KOPT-K1 (cell line): Measurements from ENCODE around the gene AKAP8L.
A peak's percentile ranks its signal among the peaks of the same experiment; 100 is the strongest.
"Not testable (repeated sequence)": the region's sequence is repeated elsewhere in the genome, so short reads cannot be mapped to it uniquely, and the experiment has no call there.

Source experiments
- H3K27ac ChIP-seq: fragments of 200-600 bp; sonication (generic); 2 replicates; pipeline ENCODE4 v1.5.1; 2016; ENCODE audit warnings: antibody characterized with exemption, mild to moderate bottlenecking, low read depth, low read length; ENCODE audit not compliant: poor library complexity, severe bottlenecking
- H3K36me3 ChIP-seq: fragments of 200-600 bp; sonication (generic); 2 replicates; pipeline ENCODE4 v1.5.1; 2017; ENCODE audit warnings: antibody characterized with exemption, mild to moderate bottlenecking, low read length, moderate library complexity; ENCODE audit not compliant: insufficient read depth
- H3K9me3 ChIP-seq: fragments of 200-600 bp; sonication (generic); 2 replicates; pipeline ENCODE4 v1.5.1; 2017; ENCODE audit warnings: antibody characterized with exemption, low read length, mild to moderate bottlenecking; ENCODE audit not compliant: insufficient read depth, poor library complexity, severe bottlenecking

Gene AKAP8L

DNA sequence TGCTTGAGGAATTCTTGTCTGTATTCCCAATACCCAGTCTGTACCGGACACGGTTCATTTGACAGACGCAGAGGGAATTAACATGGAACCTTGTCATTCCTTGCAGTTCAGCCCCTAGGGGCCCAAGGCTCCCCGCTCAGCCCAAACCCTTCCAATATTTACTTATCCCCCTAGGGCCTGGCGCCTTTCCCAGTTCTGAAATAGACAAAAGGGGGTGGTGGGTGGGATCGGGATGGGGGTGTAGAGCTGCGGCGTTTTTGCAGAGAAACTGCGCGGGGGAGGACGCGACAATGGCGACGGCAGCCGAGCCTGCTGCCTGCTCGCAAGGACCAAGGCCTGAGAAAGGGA lies 583 bp downstream of the AKAP8L start:
- peaks cover 48% of the 10 kb centered on the region for H3K36me3 ChIP-seq
- no peaks in the 10 kb centered on the region for H3K9me3 ChIP-seq
- H3K27ac ChIP-seq, result peak overlapping the region; percentile 80

DNA sequence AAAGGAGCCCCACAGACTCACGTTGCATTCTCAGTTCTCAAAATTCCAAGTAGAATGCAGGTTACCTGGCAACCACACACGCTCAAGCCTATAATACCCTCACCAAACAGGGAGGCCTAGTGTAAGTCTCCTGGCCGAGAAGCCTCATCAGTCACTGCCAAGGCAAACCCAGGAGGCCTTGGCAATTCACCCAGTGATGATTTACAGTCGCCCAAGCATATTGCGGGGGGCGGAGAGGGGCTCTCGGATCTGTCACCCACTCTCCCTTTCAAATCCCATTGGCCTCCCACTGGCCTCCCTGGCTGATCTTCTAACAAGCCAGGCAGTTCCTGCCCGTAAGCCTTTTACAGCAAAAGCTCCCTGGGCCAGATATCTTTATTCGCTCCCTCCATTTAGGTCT lies 1.1 kb downstream of the AKAP8L start:
- H3K36me3 ChIP-seq, result peaks cover 48% of the 10 kb centered on the region
- H3K9me3 ChIP-seq, result no peaks in the 10 kb centered on the region
- H3K27ac ChIP-seq, result peak overlapping the region; percentile 80

- peaks cover 67% of the 10 kb centered on the region for H3K36me3 ChIP-seq
- H3K27ac ChIP-seq, result no peak overlapping the region
- H3K9me3 ChIP-seq, result no peaks in the 10 kb centered on the region
These were observed 6.0 kb downstream of the AKAP8L start for GRCh38 chr19:15412832-15413231.

DNA sequence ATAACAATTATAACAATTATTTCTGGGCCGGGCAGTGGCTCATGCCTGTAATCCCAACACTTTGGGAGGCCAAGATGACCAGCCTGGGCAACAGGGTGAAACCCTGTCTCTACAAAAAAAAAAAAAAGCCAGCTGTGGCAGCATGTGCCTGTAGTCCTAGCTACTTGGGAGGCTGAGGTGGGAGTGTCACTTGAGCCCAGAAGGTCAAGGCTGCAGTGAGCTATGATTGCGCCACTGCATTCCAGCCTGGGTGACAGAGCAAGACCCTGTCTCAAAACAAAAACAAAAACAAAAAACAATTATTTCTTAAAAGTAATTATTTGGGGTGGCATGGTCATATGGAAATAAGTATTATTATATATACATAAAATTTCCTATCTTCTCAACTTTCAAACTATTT lies 7.4 kb downstream of the AKAP8L start:
- not testable (repeated sequence) for H3K27ac ChIP-seq, H3K9me3 ChIP-seq
- peaks cover 77% of the 10 kb centered on the region for H3K36me3 ChIP-seq

GRCh38 chr19:15404780-15405211 lies 14.0 kb downstream of the AKAP8L start:
- H3K27ac ChIP-seq, result no peak overlapping the region
- H3K9me3 ChIP-seq, result no peaks in the 10 kb centered on the region
- peaks cover 94% of the 10 kb centered on the region for H3K36me3 ChIP-seq

GRCh38 chr19:15404097-15404779 lies 14.6 kb downstream of the AKAP8L start:
- no peak overlapping the region for H3K27ac ChIP-seq
- peaks cover 94% of the 10 kb centered on the region for H3K36me3 ChIP-seq
- H3K9me3 ChIP-seq, result no peaks in the 10 kb centered on the region

GRCh38 chr19:15403151-15403531 lies 15.6 kb downstream of the AKAP8L start:
- no peak overlapping the region for H3K27ac ChIP-seq
- H3K36me3 ChIP-seq, result peaks cover 95% of the 10 kb centered on the region
- H3K9me3 ChIP-seq, result no peaks in the 10 kb centered on the region

DNA sequence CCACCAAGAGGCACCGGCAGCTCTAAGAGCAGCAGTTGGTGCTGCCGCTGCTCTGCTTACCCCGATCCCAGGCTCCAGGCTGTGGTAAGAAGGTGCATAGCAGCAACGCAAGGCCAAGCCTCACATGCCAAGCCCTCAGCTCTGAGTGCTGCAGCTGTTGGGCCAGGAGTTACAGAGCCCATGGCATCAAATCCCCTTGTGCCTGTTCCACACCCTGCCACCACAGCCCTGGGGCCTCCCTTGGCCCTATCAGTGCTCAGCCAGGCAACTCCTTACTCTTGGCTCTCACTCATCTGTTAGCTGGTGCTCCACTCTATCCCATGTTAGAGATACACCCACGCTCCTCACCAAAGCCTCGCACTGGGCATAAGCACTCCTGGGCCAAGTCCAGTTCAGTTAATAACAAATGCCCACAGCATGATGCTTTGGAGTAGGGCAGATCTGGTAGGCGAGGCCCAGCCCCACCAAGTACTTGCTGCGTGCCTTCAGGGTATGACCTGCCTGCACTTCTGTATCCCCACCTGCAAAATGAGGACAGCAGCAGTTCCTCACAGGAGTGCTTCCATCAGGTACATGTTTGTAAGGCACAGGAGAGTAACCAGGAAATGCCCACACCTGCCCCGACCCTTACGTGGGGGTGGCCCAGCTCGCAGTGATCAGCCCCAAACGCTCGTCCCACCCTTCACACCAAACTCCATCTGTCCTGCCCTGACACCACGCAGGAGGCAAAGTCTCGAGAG lies 16.2 kb downstream of the AKAP8L start:
- no peak overlapping the region for H3K27ac ChIP-seq
- H3K9me3 ChIP-seq, result no peaks in the 10 kb centered on the region
- peaks cover 95% of the 10 kb centered on the region for H3K36me3 ChIP-seq

DNA sequence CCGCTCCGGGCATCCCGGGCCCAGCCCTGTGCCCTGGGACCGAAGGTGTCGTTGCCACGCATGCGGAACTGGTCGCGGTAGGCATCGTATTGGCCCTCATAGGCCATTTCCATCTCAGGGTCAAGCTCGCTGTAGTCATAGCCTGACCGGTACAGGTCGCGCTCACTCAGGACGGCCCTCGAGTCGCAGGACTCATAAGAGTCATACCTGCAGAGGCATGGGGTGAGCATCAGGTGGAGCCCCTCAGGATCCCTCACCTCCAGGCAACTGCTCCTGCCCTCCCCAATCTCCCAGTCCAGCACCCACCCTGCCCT lies 17.4 kb downstream of the AKAP8L start:
- Histone ChIP-seq H3K9me3 (no peaks in the 10 kb centered on the region), H3K36me3 (peaks cover 95% of the 10 kb centered on the region), H3K27ac (no peak overlapping the region)

- Histone ChIP-seq H3K36me3 (peaks cover 97% of the 10 kb centered on the region), H3K9me3 (no peaks in the 10 kb centered on the region), H3K27ac (no peak overlapping the region)
These were observed 18.0 kb downstream of the AKAP8L start for GRCh38 chr19:15400521-15401396.

GRCh38 chr19:15399635-15400034 lies 19.2 kb downstream of the AKAP8L start:
- Histone ChIP-seq H3K27ac (no peak overlapping the region), H3K9me3 (no peaks in the 10 kb centered on the region), H3K36me3 (peaks cover 98% of the 10 kb centered on the region)

GRCh38 chr19:15399234-15399515 lies 19.6 kb downstream of the AKAP8L start:
- Histone ChIP-seq H3K36me3 (peaks cover 98% of the 10 kb centered on the region), H3K27ac (no peak overlapping the region), H3K9me3 (no peaks in the 10 kb centered on the region)

- Histone ChIP-seq H3K27ac (no peak overlapping the region), H3K9me3 (no peaks in the 10 kb centered on the region), H3K36me3 (peaks cover 98% of the 10 kb centered on the region)
These were observed 20.1 kb downstream of the AKAP8L start for GRCh38 chr19:15398501-15399233.

- H3K9me3 ChIP-seq, result no peaks in the 10 kb centered on the region
- H3K27ac ChIP-seq, result no peak overlapping the region
- peaks cover 98% of the 10 kb centered on the region for H3K36me3 ChIP-seq
These were observed 21.0 kb downstream of the AKAP8L start for GRCh38 chr19:15397782-15398181.

DNA sequence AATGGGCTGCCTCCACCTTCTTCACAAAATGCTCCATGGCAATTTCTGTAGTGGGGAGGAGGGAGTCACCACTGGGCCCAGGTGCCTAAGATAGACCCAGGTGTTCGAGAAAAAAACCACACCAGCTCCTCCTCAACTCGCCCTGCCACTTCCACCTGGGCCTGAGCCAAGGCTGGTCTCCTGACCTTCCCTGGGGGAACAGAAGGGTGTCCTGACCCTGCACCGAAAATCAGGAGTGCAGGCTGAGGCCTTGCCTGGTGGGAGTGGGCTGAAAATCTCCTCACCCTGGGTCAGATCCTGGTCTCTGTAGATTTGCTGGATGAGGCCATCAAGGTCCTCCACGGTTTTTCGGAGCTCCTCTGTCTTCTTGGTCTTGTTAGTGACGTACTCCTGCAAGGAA lies 21.6 kb downstream of the AKAP8L start:
- H3K27ac ChIP-seq, result no peak overlapping the region
- no peaks in the 10 kb centered on the region for H3K9me3 ChIP-seq
- peaks cover 98% of the 10 kb centered on the region for H3K36me3 ChIP-seq
